ENCODE data around the gene ADAMTSL5.
"Not testable (repeated sequence)": the region's sequence is repeated elsewhere in the genome, so short reads cannot be mapped to it uniquely, and the experiment has no call there.

The ADAMTSL5 gene

DNA sequence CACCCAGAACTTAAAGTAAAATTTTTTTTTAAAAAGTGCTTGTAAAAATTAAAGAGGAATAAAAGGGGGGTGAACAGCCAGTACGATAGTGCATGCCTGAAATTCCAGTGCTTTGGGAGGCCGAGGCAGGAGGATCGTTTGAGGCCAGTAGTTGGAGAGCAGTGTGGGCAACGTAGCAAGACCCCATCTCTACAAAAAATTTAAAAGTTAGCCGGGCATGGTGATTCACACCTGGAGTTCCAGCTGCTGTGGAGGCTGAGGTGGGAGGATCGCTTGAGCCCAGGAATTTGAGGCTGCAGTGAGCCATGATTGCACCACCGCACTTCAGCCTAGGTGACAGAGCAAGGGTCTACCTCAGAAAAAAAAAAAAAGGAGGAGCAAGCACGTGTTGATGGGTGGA, 7.8 kb downstream of the ADAMTSL5 start:
- Histone ChIP-seq H3K79me2 (ENCODE audit: control insufficient read depth, insufficient read depth, low read length, unreplicated experiment) (no peaks in the 10 kb centered on the region), H3K4me3 (ENCODE audit: low read depth, low read length) (no peak overlapping the region), H3K36me3 (ENCODE audit: insufficient read depth, low read length) (no peaks in the 10 kb centered on the region), H3K27me3 (ENCODE audit: insufficient read depth, low read length) (no peaks in the 10 kb centered on the region), H3K4me1 (ENCODE audit: control insufficient read depth, insufficient read depth, low read length, unreplicated experiment) (no peaks in the 10 kb centered on the region), H2AFZ (ENCODE audit: low read length, unreplicated experiment) (no peak overlapping the region), H3K27ac (ENCODE audit: low read depth, low read length) (no peak overlapping the region)

DNA sequence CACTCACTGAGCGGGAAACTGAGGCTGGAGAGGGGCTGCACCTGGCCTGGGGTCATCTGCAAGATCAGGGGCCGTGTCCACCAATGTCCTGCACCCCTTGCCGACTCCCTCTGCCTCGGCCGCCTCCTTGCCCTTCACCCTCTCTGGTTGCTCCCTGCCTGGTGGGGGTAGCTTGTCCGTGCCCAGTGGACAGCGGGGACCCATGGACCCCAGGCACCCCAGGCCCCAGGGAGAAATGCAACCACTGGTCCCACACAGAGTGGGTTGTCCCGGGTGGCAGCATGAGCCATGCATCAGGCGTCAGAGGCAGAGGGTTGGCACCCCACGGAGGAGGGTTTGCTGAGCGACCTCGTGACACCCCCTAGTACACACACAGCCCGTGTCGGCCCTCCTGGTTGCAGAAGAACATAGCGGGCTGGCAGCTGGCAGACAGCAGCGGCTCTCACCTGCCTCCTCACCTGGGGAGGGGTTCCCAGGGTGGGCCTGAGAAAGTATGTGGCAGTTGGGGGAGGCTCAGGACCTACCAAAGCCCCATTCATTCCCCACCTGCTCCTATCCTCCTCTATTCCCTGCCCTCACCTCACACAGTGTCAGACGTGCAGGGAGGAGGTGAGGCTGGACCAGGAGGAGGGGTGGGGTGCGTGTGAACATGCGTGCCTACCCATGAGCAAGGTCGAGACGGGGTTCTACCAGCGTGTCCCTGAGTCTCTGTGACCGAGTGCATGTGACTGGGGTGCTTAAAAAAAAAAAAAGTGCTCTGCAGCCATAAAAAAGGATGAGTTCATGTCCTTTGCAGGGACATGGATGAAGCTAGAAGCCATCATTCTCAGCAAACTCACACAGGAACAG, 8.7 kb downstream of the ADAMTSL5 start:
- Histone ChIP-seq H3K4me3 (ENCODE audit: low read depth, low read length) (no peak overlapping the region), H2AFZ (ENCODE audit: low read length, unreplicated experiment) (no peak overlapping the region), H3K4me1 (ENCODE audit: control insufficient read depth, insufficient read depth, low read length, unreplicated experiment) (no peaks in the 10 kb centered on the region), H3K36me3 (ENCODE audit: insufficient read depth, low read length) (no peaks in the 10 kb centered on the region), H3K27ac (ENCODE audit: low read depth, low read length) (no peak overlapping the region), H3K27me3 (ENCODE audit: insufficient read depth, low read length) (no peaks in the 10 kb centered on the region), H3K79me2 (ENCODE audit: control insufficient read depth, insufficient read depth, low read length, unreplicated experiment) (no peaks in the 10 kb centered on the region)

DNA sequence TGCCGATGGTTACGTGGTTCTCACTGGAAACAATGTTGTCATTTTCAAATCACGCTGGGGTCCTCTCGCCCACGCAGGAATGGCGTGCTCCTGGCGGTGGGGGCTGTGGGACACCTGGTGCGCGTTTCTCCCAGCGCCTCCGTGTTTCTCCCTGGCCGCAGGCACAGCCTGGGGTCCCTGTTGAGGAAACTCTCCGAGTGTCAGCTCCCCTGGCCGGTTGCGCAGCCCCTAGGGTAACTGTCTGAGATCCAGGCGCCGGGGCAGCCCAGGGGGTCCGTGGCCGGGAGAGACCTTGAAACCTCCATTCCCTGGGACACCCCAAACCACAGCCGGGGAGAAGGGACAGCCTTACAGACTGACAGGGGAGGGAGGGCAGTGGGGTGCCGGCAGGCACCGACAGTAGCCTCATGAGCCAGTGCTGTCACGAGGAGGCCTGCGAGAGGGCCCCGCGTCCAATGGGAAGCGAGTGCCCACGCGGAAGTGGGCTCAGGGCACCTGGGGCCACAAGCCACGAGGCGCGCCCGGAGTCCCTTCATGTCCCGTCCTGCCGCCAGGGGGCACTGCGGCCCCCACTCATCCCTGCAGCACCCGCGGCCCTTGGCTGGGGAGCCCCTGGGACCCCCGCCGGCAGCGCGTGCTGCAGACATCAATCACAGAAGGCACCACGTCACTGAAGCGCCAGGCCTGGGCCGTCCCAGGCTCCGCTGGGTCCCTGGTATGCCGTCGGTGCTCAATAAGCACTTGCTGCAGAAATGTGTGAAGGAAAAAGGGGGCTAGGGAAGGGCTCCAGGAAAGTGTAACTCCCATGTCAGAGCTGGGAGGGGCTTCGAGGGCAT, 9.5 kb downstream of the ADAMTSL5 start:
- Histone ChIP-seq H3K4me3 (ENCODE audit: low read depth, low read length) (peak overlapping the region; percentile 62), H3K27ac (ENCODE audit: low read depth, low read length) (no peak overlapping the region), H2AFZ (ENCODE audit: low read length, unreplicated experiment) (peak overlapping the region; percentile 38), H3K79me2 (ENCODE audit: control insufficient read depth, insufficient read depth, low read length, unreplicated experiment) (no peaks in the 10 kb centered on the region), H3K4me1 (ENCODE audit: control insufficient read depth, insufficient read depth, low read length, unreplicated experiment) (no peaks in the 10 kb centered on the region), H3K36me3 (ENCODE audit: insufficient read depth, low read length) (no peaks in the 10 kb centered on the region), H3K27me3 (ENCODE audit: insufficient read depth, low read length) (no peaks in the 10 kb centered on the region)

DNA sequence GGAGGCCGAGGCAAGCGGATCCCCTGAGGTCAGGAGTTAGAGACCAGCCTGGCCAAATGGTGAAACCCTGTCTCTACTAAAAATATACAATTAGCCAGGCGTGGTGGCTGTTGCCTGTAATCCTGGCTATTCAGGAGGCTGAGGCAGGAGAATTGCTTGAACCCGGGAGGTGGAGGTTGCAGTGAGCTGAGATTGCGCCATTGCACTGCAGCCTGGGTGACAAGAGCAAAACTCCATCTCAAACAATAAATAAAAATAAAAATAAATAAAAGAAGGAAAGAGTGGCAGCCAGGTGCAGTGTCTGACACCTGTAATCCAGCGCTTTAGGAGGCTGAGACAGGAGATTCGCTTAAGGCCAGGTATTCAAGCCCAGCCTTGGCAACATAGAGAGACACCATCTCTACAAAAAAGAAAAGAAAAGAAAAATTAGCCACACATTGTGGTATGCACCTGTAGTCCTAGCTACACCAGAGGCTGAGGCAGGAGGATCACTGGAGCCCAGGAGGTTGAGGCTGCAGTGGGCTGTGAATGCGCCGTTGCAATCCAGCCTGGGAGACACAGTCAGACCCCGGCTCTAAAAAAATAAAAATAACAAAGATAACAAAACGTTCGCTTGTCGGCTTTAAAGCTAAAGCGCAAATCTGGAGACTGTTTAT, 10.3 kb downstream of the ADAMTSL5 start:
- H2AFZ ChIP-seq (ENCODE audit: low read length, unreplicated experiment): peak overlapping the region; percentile 38
- no peaks in the 10 kb centered on the region for H3K36me3 ChIP-seq (ENCODE audit: insufficient read depth, low read length)
- H3K27me3 ChIP-seq (ENCODE audit: insufficient read depth, low read length): no peaks in the 10 kb centered on the region
- no peak overlapping the region for H3K27ac ChIP-seq (ENCODE audit: low read depth, low read length)
- no peaks in the 10 kb centered on the region for H3K79me2 ChIP-seq (ENCODE audit: control insufficient read depth, insufficient read depth, low read length, unreplicated experiment)
- peak overlapping the region; percentile 62 for H3K4me3 ChIP-seq (ENCODE audit: low read depth, low read length)
- H3K4me1 ChIP-seq (ENCODE audit: control insufficient read depth, insufficient read depth, low read length, unreplicated experiment): no peaks in the 10 kb centered on the region

DNA sequence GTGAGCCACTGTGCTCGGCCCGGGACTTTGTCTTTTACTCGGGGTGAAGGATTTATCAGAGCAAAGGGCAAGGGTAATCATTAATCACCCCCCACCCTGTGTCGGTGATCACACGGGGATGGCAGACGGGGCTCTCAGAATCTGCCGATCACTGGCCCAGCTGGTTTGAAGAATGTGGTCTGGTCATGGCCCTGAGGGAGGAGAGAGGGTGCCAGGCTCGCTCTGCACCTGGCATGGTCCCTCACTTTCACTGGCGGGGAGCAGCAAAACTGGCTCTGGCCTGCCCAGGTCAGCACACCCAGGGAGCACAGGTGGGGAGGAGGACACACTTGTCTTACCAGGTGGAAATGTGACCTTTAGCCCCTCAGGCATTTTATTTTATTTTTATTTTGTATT, 11.6 kb downstream of the ADAMTSL5 start:
- H3K27ac ChIP-seq (ENCODE audit: low read depth, low read length): no peak overlapping the region
- no peak overlapping the region for H3K4me3 ChIP-seq (ENCODE audit: low read depth, low read length)
- no peaks in the 10 kb centered on the region for H3K4me1 ChIP-seq (ENCODE audit: control insufficient read depth, insufficient read depth, low read length, unreplicated experiment)
- no peak overlapping the region for H2AFZ ChIP-seq (ENCODE audit: low read length, unreplicated experiment)
- no peaks in the 10 kb centered on the region for H3K36me3 ChIP-seq (ENCODE audit: insufficient read depth, low read length)
- no peaks in the 10 kb centered on the region for H3K79me2 ChIP-seq (ENCODE audit: control insufficient read depth, insufficient read depth, low read length, unreplicated experiment)
- H3K27me3 ChIP-seq (ENCODE audit: insufficient read depth, low read length): no peaks in the 10 kb centered on the region

DNA sequence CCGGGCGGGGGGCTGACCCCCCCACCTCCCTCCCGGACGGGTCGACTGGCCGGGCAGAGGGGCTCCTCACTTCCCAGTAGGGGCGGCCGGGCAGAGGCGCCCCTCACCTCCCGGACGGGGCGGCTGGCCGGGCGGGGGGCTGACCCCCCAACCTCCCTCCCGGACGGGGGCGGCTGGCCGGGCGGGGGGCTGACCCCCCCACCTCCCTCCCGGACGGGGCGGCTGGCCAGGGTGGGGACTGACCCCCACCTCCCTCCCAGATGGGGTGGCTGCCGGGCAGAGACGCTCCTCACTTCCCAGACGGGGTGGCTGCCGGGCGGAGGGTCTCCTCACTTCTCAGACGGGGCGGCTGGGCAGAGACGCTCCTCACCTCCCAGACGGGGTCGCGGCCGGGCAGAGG, 13.6 kb downstream of the ADAMTSL5 start:
- H3K4me3 ChIP-seq (ENCODE audit: low read depth, low read length); H3K27me3 ChIP-seq (ENCODE audit: insufficient read depth, low read length); H3K27ac ChIP-seq (ENCODE audit: low read depth, low read length); H3K79me2 ChIP-seq (ENCODE audit: control insufficient read depth, insufficient read depth, low read length, unreplicated experiment); H2AFZ ChIP-seq (ENCODE audit: low read length, unreplicated experiment); H3K36me3 ChIP-seq (ENCODE audit: insufficient read depth, low read length); H3K4me1 ChIP-seq (ENCODE audit: control insufficient read depth, insufficient read depth, low read length, unreplicated experiment): not testable (repeated sequence)

DNA sequence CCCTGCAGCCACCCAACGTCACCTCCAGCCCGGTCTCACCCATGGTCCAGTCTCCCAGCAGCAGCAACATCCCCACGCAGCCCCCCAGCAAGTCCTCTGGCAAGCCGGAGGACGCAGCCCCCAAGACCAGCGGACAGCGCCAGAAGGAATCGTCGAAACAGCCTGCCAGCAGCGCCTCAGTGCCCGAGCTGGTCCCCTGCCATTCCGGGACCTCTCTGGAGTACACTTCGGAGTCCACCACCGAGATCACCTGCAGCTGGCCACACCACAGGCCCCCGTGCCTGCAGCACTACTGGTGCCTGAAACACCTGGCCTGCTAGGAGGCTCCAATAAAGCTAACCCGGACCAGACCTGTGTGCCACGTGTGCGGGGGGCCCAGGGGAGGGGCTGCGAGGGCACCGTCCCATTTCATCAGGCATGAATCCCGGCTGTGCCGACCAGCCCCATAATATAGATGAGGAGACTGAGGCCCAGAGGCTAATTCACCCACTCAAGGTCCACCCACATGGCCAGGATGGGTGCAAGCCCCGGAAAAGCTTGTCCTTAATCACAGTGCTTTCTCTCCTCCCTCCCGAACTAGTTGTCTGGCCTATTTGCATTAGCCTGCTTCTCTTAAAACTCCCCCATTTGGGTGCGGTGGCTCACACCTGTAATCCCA, 15.1 kb downstream of the ADAMTSL5 start:
- no peaks in the 10 kb centered on the region for H3K36me3 ChIP-seq (ENCODE audit: insufficient read depth, low read length)
- no peaks in the 10 kb centered on the region for H3K4me1 ChIP-seq (ENCODE audit: control insufficient read depth, insufficient read depth, low read length, unreplicated experiment)
- H3K27ac ChIP-seq (ENCODE audit: low read depth, low read length): no peak overlapping the region
- no peaks in the 10 kb centered on the region for H3K27me3 ChIP-seq (ENCODE audit: insufficient read depth, low read length)
- H3K4me3 ChIP-seq (ENCODE audit: low read depth, low read length): no peak overlapping the region
- no peak overlapping the region for H2AFZ ChIP-seq (ENCODE audit: low read length, unreplicated experiment)
- H3K79me2 ChIP-seq (ENCODE audit: control insufficient read depth, insufficient read depth, low read length, unreplicated experiment): no peaks in the 10 kb centered on the region

DNA sequence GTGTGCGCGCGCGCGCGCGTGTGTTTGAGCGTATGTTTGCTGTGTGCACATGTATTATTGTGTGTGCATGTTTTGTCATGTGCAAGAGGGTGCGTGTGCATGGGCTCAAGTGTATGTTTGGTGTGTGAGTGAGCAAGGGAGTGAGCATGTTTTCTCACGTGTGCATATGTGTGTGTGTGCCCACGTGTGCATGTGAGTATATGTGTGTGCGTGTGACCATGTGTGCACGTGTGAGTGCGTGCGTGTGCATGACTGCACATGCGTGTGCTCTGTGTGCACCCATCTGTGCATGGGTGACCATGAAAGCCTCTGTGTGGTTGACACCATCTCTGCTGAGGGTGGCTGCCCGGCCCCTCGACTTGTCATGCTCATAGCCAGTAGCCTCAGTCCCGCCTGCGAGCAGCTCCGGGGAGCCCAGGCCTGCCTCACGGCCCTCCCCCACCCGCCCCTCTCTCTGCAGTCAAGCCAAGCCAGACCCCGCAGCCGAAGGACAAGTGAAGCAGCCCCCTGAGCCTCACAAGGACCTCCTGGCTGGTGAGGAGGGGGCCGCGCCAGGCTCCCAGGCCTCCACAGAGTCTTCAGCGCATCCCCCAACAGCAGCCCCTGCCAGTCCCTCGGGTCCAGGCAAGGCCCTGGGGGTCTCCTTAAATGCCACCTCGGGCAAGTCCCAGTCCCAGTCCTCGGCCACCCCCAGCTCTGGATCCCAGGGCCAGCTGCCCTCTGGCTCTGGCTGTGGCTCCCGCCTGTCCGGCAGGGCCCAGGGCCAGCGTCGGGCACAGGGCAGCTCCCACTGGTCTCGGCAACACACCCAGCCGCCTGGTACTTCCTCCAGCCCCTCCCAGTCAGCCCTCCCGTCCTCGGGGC, 15.9 kb downstream of the ADAMTSL5 start:
- H3K27ac ChIP-seq (ENCODE audit: low read depth, low read length): no peak overlapping the region
- H3K79me2 ChIP-seq (ENCODE audit: control insufficient read depth, insufficient read depth, low read length, unreplicated experiment): no peaks in the 10 kb centered on the region
- H3K4me3 ChIP-seq (ENCODE audit: low read depth, low read length): no peak overlapping the region
- no peak overlapping the region for H2AFZ ChIP-seq (ENCODE audit: low read length, unreplicated experiment)
- no peaks in the 10 kb centered on the region for H3K27me3 ChIP-seq (ENCODE audit: insufficient read depth, low read length)
- no peaks in the 10 kb centered on the region for H3K36me3 ChIP-seq (ENCODE audit: insufficient read depth, low read length)
- no peaks in the 10 kb centered on the region for H3K4me1 ChIP-seq (ENCODE audit: control insufficient read depth, insufficient read depth, low read length, unreplicated experiment)

DNA sequence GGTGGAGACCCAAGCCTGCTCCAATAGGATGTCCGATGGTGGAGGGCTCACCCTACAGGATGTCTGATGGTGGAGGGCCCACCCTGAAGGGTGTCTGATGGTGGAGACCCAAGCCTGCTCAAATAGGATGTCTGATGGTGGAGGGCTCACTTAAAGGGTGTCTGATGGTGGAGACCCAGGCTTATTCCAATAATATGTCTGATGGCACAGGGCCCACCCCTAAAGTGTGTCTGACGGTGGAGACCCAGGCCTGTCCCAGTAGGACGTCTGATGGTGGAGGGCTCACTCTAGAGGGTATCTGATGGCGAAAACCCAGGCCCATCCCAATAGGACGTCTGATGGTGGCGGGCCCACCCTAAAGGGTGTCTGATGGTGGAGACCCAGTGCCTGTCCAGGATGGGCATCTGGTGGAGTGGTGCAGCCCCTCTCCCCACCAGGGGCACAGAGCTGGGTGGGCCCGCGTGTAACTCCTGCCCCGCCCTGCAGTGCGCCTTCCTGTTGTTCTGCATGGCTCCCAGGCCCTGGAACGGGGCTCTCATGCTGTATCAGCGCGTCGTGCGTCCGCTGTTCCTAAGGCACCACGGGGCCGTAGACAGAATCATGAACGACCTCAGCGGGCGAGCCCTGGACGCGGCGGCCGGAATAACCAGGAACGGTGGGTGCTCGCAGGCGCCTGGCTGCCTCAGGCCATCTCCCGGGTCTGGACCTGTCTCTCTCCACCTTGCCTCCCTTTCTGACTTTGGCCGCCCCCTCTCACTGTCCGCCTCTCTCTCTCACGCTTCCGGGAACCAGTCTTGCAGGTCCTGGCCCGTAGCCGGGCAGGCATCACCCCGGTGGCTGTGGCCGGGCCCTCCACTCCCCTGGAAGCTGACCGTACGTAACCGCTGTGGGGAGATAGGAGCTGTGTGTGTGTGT, 16.8 kb downstream of the ADAMTSL5 start:
- Histone ChIP-seq H3K27ac (ENCODE audit: low read depth, low read length) (no peak overlapping the region), H3K27me3 (ENCODE audit: insufficient read depth, low read length) (peaks cover 6% of the 10 kb centered on the region; the same call in 1 of the 2 replicates), H3K4me3 (ENCODE audit: low read depth, low read length) (no peak overlapping the region), H3K36me3 (ENCODE audit: insufficient read depth, low read length) (no peaks in the 10 kb centered on the region), H3K79me2 (ENCODE audit: control insufficient read depth, insufficient read depth, low read length, unreplicated experiment) (no peaks in the 10 kb centered on the region), H3K4me1 (ENCODE audit: control insufficient read depth, insufficient read depth, low read length, unreplicated experiment) (no peaks in the 10 kb centered on the region), H2AFZ (ENCODE audit: low read length, unreplicated experiment) (no peak overlapping the region)
